Measurements from ENCODE around the gene PHF1.

GRCh38 chr6:33442283-33442682 lies 31.5 kb downstream of the PHF1 start:
- TF ChIP-seq CTCF (IDR thresholded peaks at IDR 0.05) (no peak), EP300 (IDR thresholded peaks at IDR 0.05) (no peak), POLR2A (IDR thresholded peaks at IDR 0.05; ENCODE audit: low read depth) (no peak)

Data from esophagus muscularis mucosa (tissue), 4 donors.